Tibial nerve (tissue), 4 donors: ENCODE data around the gene NALF2. TPM values are rescaled to one million over a fixed set of nuclear protein-coding genes. Genes with fewer than 3 reads are reported as not detected.

ENCODE experiments used
- DNase-seq, 2 donors: peaks; one replicate each; pipeline ENCODE4 v3.0.0-alpha.2; 2019; ENCODE audit warnings: low spot score in 2 of 2
- H3K27ac ChIP-seq, 4 donors: fragments of 200-600 bp; sonication (generic) in 3 of 4; one replicate each; pipeline ENCODE4 v1.5.1; 2017 to 2019; ENCODE audit warnings: mild to moderate bottlenecking in 1 of 4
- H3K27me3 ChIP-seq, 2 donors: fragments of 200-600 bp; sonication (generic) in 1 of 2; one replicate each; pipeline versions ENCODE4 v1.5.1 to v1.6.0; 2017 to 2019
- H3K36me3 ChIP-seq, 3 donors: fragments of 200-600 bp; sonication (generic); one replicate each; pipeline ENCODE4 v1.5.1; 2018 to 2019
- H3K4me1 ChIP-seq, 4 donors: fragments of 200-600 bp; sonication (generic) in 3 of 4; one replicate each; pipeline ENCODE4 v1.5.1; 2017 to 2019
- H3K4me3 ChIP-seq, 4 donors: fragments of 200-600 bp; sonication (generic) in 3 of 4; one replicate each; pipeline ENCODE4 v1.5.1; 2017 to 2019; ENCODE audit warnings: mild to moderate bottlenecking in 1 of 4, moderate library complexity in 1 of 4
- H3K9me3 ChIP-seq, 4 donors: fragments of 200-600 bp; sonication (generic) in 3 of 4; one replicate each; pipeline ENCODE4 v1.5.1; 2017 to 2019
- CTCF ChIP-seq, 5 experiments: fragments of 200-600 bp in 3 of 5; fragments of 450-650 bp in 2 of 5; sonication (generic) in 3 of 5; IDR thresholded peaks; one replicate each; pipeline ENCODE4 v1.5.1; 2016 to 2019; ENCODE audit warnings: antibody characterized with exemption in 5 of 5, mild to moderate bottlenecking in 3 of 5, moderate library complexity in 2 of 5
- EP300 ChIP-seq, 2 donors: sonication (generic); formaldehyde crosslinking; IDR thresholded peaks; one replicate each; pipeline ENCODE4 v1.6.1; 2017; ENCODE audit warnings: antibody characterized with exemption in 2 of 2, mild to moderate bottlenecking in 1 of 2
- POLR2A ChIP-seq, 2 donors: fragments of 450-650 bp; IDR thresholded peaks; one replicate each; pipeline ENCODE4 v1.6.1; 2017; ENCODE audit warnings: antibody characterized with exemption in 2 of 2, mild to moderate bottlenecking in 2 of 2, moderate library complexity in 2 of 2
- WGBS, 2 donors: methylation state at CpG; one replicate each; pipeline ENCODE4 v1.1.5; 2018; 5-methylcytosine and 5-hydroxymethylcytosine counted together
- total RNA-seq, 4 donors: library from RNA; depleted of rRNA; stranded (reverse); fragments of >200 nt; gene quantifications; one replicate each; pipeline ENCODE4 v1.1.0, GENCODE V29; 2016

NALF2 gene
- total RNA-seq, 4 donors from 2014 or later, result 0.30 TPM; not detected in 3

- TF ChIP-seq POLR2A (IDR thresholded peaks at IDR 0.05), result no peak
- no peak for TF ChIP-seq EP300 (IDR thresholded peaks at IDR 0.05)
- no peak for TF ChIP-seq CTCF (IDR thresholded peaks at IDR 0.05)
- peak overlapping the region; percentile 13 to 57 (median 24) for H3K4me3 ChIP-seq
- peaks cover 0 to 10% (median 1%) of the 10 kb centered on the region in 4 donors for H3K4me1 ChIP-seq
- 50% methylated on average over 139 of the region's 146 CpGs; no CpG with 5 or more reads in 1 of the 2 donors for WGBS, 2 donors
- peaks cover 0 to 54% of the 10 kb centered on the region in 2 donors for H3K27me3 ChIP-seq
- H3K27ac ChIP-seq, result no peak overlapping the region
- no peaks in the 10 kb centered on the region for H3K9me3 ChIP-seq
- no peaks in the 10 kb centered on the region for H3K36me3 ChIP-seq
- no peak for DNase-seq
These were observed 793 bp downstream of the NALF2 start for GRCh38 chrX:69504626-69505612.

GRCh38 chrX:69505772-69506616, 1.9 kb downstream of the NALF2 start:
- no peak for DNase-seq
- WGBS, 2 donors, result 2 to 62% methylated on average over 13 to 35 of the region's 36 CpGs
- peaks cover 0 to 10% (median 1%) of the 10 kb centered on the region in 4 donors for H3K4me1 ChIP-seq
- H3K36me3 ChIP-seq, result no peaks in the 10 kb centered on the region
- H3K4me3 ChIP-seq, result no peak overlapping the region
- peaks cover 0 to 58% of the 10 kb centered on the region in 2 donors for H3K27me3 ChIP-seq
- TF ChIP-seq POLR2A (IDR thresholded peaks at IDR 0.05) (no peak), CTCF (IDR thresholded peaks at IDR 0.05) (no peak), EP300 (IDR thresholded peaks at IDR 0.05) (no peak)
- H3K27ac ChIP-seq, result no peak overlapping the region
- H3K9me3 ChIP-seq, result no peaks in the 10 kb centered on the region

- TF ChIP-seq POLR2A (IDR thresholded peaks at IDR 0.05) (no peak), CTCF (IDR thresholded peaks at IDR 0.05) (no peak), EP300 (IDR thresholded peaks at IDR 0.05) (no peak)
- no peak for DNase-seq
- Histone ChIP-seq H3K9me3 (no peaks in the 10 kb centered on the region), H3K27me3 (peaks cover 0 to 61% of the 10 kb centered on the region in 2 donors), H3K4me3 (no peak overlapping the region), H3K27ac (no peak overlapping the region), H3K4me1 (peaks cover 0 to 10% (median 1%) of the 10 kb centered on the region in 4 donors), H3K36me3 (no peaks in the 10 kb centered on the region)
- 67 to 71% methylated on average over 11 to 15 of the region's 15 CpGs for WGBS, 2 donors
These were observed 2.7 kb downstream of the NALF2 start for GRCh38 chrX:69506617-69507499.

GRCh38 chrX:69507500-69507789, 3.3 kb downstream of the NALF2 start:
- Histone ChIP-seq H3K4me3 (no peak overlapping the region), H3K4me1 (peaks cover 0 to 10% (median 1%) of the 10 kb centered on the region in 4 donors), H3K9me3 (no peaks in the 10 kb centered on the region), H3K36me3 (no peaks in the 10 kb centered on the region), H3K27ac (no peak overlapping the region), H3K27me3 (peaks cover 0 to 61% of the 10 kb centered on the region in 2 donors)
- no peak for DNase-seq
- no peak for TF ChIP-seq CTCF (IDR thresholded peaks at IDR 0.05)
- no peak for TF ChIP-seq EP300 (IDR thresholded peaks at IDR 0.05)
- 78 to 87% methylated on average over 7 of the region's 7 CpGs for WGBS, 2 donors
